Measurements from ENCODE around the gene TNFSF9. TPM values are rescaled to one million over a fixed set of nuclear protein-coding genes. Genes with fewer than 3 reads are reported as not detected.

Gene TNFSF9, protein sequence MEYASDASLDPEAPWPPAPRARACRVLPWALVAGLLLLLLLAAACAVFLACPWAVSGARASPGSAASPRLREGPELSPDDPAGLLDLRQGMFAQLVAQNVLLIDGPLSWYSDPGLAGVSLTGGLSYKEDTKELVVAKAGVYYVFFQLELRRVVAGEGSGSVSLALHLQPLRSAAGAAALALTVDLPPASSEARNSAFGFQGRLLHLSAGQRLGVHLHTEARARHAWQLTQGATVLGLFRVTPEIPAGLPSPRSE
- total RNA-seq: 1 to 10 TPM in 2 of 4 donors, under 1 TPM in 1, not detected in 1; 0.66 to 1.3 (median 1.2) TPM

DNA sequence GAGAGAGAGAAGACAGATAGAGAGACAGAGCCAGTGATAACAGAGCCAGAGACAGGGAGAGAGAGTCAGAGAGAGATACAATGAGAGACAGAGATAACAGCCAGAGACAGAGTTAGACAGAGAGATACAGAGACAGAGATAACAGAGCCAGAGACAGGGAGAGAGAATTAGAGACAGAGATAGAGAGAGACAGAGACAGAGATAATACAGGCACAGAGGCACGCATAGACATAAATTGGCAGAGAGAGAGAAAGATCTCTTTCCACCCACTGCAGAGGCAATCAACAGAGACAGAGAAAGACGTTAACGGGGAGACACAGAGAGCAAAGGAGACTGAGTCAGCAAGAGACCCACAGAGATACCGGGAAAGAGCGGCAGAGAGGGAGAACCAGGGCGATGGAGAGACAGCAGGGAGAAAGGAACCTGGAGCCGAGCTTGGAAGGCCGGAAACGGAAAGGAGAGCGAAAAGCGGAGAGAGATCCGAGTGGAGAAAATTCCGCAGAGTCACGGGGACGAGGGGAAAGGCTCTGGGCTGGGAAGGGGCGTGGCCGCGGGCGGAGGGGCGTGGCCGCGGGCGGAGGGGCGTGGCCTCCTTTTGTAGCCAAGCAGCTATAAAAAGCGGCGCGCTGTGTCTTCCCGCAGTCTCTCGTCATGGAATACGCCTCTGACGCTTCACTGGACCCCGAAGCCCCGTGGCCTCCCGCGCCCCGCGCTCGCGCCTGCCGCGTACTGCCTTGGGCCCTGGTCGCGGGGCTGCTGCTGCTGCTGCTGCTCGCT, at the start of gene TNFSF9:
Gene TNFSF9 (plus strand): TSS at position 641 of the 777 bp plus-strand sequence. CDS start 11 bp downstream, at position 652.
- DNase-seq (ENCODE audit: low spot score in 2 of 2): peak; percentile 84 to 94
- WGBS, 2 donors: 2% methylated on average over 33 to 44 of the region's 44 CpGs
- Histone ChIP-seq H3K4me1 (peaks cover 0 to 48% (median 29%) of the 10 kb centered on the region in 4 donors), H3K36me3 (peaks cover 0 to 6% (median 0%) of the 10 kb centered on the region in 3 donors), H3K4me3 (peak within 1 kb of the TSS; percentile 42 to 62 (median 56)), H3K9me3 (no peaks in the 10 kb centered on the region), H3K27ac (peak within 1 kb of the TSS; percentile 46 to 85 (median 74)), H3K27me3 (peaks cover 0 to 31% of the 10 kb centered on the region in 2 donors)
- TF ChIP-seq POLR2A (IDR thresholded peaks at IDR 0.05): peak in 1 of 2 donors; percentile 84
- TF ChIP-seq, protein P1, sequence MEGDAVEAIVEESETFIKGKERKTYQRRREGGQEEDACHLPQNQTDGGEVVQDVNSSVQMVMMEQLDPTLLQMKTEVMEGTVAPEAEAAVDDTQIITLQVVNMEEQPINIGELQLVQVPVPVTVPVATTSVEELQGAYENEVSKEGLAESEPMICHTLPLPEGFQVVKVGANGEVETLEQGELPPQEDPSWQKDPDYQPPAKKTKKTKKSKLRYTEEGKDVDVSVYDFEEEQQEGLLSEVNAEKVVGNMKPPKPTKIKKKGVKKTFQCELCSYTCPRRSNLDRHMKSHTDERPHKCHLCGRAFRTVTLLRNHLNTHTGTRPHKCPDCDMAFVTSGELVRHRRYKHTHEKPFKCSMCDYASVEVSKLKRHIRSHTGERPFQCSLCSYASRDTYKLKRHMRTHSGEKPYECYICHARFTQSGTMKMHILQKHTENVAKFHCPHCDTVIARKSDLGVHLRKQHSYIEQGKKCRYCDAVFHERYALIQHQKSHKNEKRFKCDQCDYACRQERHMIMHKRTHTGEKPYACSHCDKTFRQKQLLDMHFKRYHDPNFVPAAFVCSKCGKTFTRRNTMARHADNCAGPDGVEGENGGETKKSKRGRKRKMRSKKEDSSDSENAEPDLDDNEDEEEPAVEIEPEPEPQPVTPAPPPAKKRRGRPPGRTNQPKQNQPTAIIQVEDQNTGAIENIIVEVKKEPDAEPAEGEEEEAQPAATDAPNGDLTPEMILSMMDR (IDR thresholded peaks at IDR 0.05): peak in 1 of 5 experiments; percentile 9
- peak; percentile 56 to 85 for TF ChIP-seq EP300 (IDR thresholded peaks at IDR 0.05)

DNA sequence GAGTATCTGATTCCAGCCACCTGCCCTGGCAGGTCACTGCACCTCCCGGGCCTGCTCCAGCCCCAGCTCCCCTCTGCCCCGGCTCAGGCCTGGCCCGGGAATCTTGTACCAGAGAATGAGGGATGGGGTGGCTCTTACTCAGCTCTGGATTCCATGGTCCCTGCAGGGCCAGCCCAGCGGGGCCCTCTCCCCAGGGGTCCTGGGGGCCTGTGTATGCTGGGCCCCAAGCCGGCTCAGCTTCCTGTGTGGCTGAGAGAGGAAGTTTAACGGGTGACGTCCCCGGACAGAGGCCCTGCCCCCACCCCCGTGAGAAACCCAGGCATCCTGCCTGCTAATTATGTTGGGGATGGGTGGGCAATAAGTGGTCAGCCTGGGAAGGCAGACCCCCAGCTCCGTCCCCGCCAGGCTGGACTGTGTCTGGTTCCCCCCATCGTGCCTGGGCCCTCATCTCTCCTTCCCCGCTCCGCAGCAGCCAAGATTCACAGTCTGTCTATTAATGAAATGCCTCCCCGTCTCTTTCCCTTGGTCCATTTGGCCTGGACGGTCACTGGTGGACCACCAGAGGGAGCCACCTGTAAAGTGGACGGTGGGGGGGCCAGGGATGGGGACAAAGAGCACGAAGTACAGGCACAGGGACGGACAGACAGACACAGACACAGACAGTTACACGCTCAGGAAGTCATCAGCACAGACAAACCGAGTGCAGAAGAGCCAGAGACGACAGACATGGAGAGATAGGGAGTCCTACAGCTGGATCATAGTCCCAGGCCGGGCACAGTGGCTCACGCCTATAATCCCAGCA, 49.1 kb upstream of the TNFSF9 start, which contains the start of gene DENND1C:
Gene DENND1C (minus strand): TSS at position 247 of the 802 bp plus-strand sequence. CDS start 92 bp downstream, at position 155.
- peak within 1 kb of the TSS in 2 of 4 donors; percentile 41 to 50 for H3K4me3 ChIP-seq
- peaks cover 0 to 5% (median 0%) of the 10 kb centered on the region in 4 donors for H3K4me1 ChIP-seq
- no peak for TF ChIP-seq POLR2A (IDR thresholded peaks at IDR 0.05)
- TF ChIP-seq, protein P1 (IDR thresholded peaks at IDR 0.05): peak in 4 of 5 experiments; percentile 29 to 47 (median 40)
- peak within 1 kb of the TSS in 1 of 4 donors; percentile 75 for H3K27ac ChIP-seq
- no peaks in the 10 kb centered on the region for H3K36me3 ChIP-seq
- peak in 1 of 2 donors; percentile 11 for DNase-seq (ENCODE audit: low spot score in 2 of 2)
- peaks cover 0 to 17% of the 10 kb centered on the region in 2 donors for H3K27me3 ChIP-seq
- 20 to 35% methylated on average over 22 to 23 of the region's 24 CpGs for WGBS, 2 donors
- no peaks in the 10 kb centered on the region for H3K9me3 ChIP-seq

DNA sequence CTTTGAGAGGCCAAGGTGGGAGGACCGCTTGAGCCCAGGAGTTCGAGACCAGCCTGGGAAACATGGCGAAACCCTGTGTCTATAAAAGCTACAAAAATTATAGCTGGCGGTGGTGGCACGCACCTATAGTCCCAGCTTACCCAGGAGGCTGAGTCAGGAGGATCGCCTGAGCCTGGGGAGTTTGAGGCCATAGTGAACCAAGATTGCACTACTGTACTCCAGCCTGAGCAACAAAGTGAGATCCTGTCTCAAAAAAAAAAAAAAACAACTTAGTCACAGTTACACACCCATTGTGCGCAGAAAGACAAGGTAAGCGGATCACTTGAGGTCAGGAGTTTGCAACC, 48.5 kb upstream of the TNFSF9 start:
- Histone ChIP-seq H3K4me3 (no peak overlapping the region), H3K4me1 (no peaks in the 10 kb centered on the region), H3K27me3 (peaks cover 0 to 11% of the 10 kb centered on the region in 2 donors), H3K36me3 (no peaks in the 10 kb centered on the region), H3K9me3 (no peaks in the 10 kb centered on the region), H3K27ac (peak overlapping the region in 1 of 4 donors; percentile 75)
- no peak for DNase-seq (ENCODE audit: low spot score in 2 of 2)
- 96% methylated on average over 8 of the region's 8 CpGs for WGBS, 2 donors
- TF ChIP-seq, protein P1 (IDR thresholded peaks at IDR 0.05): no peak
- TF ChIP-seq EP300 (IDR thresholded peaks at IDR 0.05) (no peak), POLR2A (IDR thresholded peaks at IDR 0.05) (no peak)

DNA sequence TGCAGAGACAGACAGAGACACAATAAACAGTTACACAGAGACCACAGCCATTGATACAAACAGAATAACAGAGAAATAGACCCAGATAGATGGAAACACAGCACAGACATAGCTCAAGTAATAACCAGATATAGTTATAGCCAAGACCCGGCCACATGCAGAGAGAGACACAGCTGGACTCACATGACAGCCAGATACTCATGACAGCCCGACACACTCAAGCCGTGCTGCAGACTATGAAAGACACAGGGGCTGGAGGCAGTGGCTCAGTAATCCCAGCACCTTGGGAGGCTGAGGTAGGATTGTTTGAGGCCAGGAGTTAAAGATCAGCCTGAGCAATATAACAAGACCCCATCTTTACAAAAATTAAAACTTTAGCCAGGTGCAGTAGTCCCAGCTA, 47.6 kb upstream of the TNFSF9 start:
- no peaks in the 10 kb centered on the region for H3K36me3 ChIP-seq
- WGBS, 2 donors: 48 to 56% methylated on average over 3 of the region's 3 CpGs
- no peak overlapping the region for H3K4me3 ChIP-seq
- DNase-seq (ENCODE audit: low spot score in 2 of 2): no peak
- no peaks in the 10 kb centered on the region for H3K4me1 ChIP-seq
- no peak for TF ChIP-seq EP300 (IDR thresholded peaks at IDR 0.05)
- no peak for TF ChIP-seq POLR2A (IDR thresholded peaks at IDR 0.05)
- TF ChIP-seq, protein P1 (IDR thresholded peaks at IDR 0.05): no peak
- H3K27me3 ChIP-seq: peaks cover 0 to 10% of the 10 kb centered on the region in 2 donors
- no peaks in the 10 kb centered on the region for H3K9me3 ChIP-seq
- H3K27ac ChIP-seq: no peak overlapping the region
